Stimulated activated CD8-positive, alpha-beta memory T cell treated with anti-CD3 and anti-CD28 coated beads, Interleukin-7, amount 100 ng/mL, for 24 hours (primary cell): ENCODE data around the gene CSNK2B.

Experiments used
- DNase-seq: peaks from one replicate; pipeline ENCODE4 v3.0.0-alpha.2; 2020; ENCODE audit warnings: low read depth

The CSNK2B gene

DNA sequence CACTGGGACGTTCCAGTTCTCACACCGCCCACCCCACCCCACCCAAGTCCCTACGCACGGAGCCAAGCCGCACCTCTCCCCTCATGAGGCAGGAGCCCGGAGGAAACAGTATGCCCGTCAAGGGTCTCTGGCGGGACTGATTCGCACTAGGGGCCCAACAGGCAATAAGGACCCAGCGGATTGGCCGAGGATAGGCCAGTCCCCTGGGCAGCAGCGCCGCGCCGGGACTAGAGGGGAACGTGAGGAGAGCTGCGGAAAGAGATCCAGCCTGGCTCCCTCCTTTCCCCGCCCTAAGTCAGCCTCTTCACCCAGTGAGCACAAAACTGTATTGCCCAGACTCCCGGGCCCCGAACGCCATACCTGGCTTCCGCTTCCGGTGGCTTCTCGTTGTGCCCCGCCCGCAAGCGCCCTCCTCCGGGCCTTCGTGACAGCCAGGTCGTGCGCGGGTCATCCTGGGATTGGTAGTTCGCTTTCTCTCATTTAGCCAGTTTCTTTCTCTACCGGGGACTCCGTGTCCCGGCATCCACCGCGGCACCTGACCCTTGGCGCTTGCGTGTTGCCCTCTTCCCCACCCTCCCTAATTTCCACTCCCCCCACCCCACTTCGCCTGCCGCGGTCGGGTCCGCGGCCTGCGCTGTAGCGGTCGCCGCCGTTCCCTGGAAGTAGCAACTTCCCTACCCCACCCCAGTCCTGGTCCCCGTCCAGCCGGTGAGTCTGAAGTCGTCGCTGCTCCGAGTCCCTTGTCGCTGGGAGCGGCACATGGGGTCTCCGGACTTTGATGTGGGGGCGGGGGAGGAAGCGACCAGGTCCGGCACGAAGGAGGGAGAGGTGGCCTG, at the start of gene CSNK2B:
Gene CSNK2B, plus strand, starts transcription at position 580 of the 836 bp plus-strand sequence. CDS start 752 bp downstream, outside the sequence.
- DNase-seq = peak; percentile 95

DNA sequence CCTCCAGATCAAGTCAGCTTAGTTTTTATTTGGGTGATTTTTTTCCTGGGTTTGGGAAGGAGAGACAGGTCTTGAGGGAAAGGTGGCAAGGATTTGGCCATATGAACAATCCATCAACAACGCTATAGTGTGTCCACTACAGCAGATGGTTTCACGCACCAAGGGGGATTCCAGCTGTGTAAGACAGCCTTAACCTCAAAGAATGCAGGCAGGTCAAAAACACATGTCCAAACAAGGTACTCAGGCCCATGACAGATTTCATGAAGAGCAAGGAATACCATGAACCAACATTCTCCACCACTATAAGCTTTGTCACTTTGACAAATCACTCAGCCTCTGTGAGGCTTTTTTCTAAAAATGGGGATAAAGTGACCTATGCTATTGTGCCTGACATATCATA, 48.9 kb upstream of the CSNK2B start:
- no peak for DNase-seq

DNA sequence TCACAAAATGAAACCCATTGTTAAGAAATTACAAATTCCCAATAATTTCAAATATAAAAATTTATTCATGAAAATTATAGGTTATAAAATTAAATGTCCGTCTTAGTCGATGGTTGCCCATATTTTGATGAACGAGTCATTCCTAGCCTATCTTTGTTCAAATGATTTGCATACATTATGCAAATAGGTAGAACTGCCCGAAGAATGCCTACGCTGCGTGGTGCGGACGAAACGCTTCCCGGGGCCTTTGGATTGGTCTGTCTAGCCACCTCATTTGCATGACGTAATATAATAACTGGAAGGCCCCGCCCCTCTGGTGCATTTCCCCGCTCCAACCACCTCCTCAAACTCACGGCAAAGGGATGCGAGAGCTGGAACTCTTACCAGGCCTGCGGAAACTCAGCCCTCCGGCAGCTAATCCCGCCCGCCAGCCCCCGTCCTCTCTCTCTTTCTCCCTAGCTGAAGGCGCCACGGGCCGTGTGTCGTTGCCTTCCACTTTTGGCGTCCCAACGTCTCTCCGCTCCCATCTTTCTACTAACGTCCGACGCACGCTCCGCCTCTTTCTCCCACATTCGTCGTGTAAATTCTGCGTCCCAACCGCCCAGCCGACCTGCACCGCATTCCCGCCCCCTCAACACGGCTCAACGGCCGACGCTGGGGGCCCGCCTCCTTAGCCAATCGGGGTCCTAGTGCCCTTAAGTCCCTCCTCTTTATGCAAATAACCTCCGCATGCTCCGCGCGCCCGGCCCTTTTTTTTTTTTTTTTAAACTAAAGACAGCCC, 45.9 kb upstream of the CSNK2B start:
- DNase-seq = peak; percentile 90

- DNase-seq = no peak
Observed at GRCh38 chr6:31620586-31621319, 45.1 kb upstream of the CSNK2B start, which contains the start of gene PRRC2A. PRRC2A (plus strand) TSS chr6:31620715; CDS start chr6:31622790, 2,075 bp downstream.

DNA sequence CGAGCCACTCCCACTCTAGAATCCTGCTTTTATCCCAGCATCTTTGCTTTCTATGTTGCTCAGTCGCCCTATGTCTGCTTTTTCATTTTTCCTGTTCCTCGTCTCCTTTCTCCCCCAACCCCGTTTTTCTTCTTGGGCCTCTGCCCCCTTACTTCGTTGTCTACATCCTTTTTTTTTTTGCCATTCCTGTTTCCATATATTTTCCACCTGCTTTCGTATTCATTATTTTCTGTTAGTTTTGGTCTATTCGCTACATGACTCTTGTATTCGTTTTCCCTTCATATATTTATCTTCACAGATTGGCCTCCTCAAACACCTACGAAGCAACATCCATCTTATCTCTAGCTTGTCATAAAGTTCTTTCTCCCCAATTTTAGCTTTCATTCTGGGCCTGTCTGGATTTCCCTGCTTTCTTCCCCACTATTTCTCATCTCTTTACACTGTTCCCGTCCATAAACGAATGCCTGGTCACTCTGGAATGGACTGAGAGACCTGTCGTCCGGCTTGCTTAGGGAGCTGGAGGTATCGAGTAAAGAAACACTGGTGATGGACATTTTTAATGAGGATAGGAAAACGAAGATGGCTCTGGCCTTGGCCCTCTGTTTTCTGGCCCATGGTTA, 44.5 kb upstream of the CSNK2B start:
- no peak for DNase-seq

DNA sequence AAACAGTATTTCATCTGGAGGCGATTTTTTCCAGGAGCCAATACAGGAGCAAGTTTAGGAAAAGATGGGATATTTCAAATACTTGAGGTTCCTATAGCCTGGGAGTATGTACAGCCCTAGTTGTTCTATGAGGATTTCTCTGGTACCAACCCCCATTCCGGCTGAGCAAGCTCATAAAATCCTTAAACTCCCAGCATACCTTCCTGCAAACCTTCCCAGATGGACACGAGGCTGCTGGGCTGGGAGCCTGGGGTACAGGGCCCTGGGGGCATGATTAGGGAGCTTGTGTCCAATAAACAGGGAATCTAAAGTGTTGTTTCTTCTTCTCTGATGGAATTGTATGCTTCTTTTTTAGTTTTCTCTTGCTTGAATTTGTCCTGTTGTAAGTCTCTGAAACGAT, 43.9 kb upstream of the CSNK2B start:
- DNase-seq = no peak

- DNase-seq = no peak
Observed at GRCh38 chr6:31622684-31623091, 43.2 kb upstream of the CSNK2B start.

DNA sequence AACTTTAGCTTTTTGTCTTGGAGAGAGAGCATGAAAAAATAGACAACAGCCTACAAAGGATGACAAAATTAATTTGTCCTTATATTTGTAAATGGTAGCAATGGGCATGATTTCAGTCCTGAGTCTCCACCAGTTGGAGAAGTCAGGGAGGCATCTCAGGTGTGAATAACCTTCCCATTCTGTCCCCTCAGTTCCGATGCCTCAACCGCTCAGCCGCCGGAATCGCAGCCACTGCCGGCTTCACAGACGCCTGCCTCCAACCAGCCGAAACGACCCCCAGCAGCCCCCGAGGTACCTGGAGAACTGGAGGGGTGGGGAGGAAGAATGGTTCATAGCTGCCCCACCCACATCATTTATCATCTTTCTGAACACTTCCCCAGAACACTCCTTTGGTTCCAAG, 41.8 kb upstream of the CSNK2B start:
- DNase-seq = no peak

GRCh38 chr6:31626952-31627351, 38.9 kb upstream of the CSNK2B start:
- DNase-seq = no peak

DNA sequence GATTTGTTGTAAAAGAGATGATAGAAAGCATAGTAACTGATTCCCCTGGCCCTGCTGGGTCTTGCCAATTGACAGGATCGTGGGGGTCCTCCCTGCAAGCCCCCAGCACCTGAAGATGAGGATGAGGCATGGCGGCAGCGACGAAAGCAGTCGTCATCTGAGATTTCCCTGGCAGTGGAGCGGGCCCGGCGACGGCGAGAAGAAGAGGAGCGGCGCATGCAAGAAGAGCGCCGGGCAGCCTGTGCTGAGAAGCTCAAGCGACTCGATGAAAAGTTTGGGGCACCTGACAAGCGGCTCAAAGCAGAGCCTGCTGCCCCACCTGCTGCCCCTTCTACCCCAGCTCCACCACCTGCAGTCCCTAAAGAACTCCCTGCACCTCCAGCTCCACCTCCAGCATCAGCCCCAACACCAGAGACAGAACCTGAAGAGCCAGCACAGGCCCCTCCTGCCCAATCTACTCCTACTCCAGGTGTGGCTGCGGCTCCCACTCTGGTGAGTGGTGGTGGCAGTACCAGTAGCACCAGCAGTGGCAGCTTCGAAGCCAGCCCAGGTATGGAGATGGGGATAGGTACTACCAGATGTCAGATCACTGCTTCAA, 38.1 kb upstream of the CSNK2B start:
- no peak for DNase-seq

DNA sequence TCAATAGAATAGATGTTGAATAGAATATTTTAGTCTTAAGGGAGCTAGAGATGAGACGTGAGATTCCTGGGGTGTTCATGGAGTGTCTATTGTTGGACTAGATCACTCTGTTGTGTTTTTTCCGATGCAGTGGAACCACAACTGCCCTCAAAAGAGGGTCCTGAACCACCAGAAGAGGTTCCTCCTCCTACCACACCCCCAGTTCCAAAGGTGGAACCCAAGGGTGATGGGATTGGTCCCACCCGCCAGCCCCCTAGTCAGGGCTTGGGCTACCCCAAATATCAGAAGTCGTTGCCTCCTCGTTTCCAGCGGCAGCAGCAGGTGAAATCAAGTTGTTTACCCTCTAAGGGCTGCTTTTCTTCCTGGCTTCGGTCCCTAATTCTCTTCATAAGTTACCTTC, 36.9 kb upstream of the CSNK2B start:
- no peak for DNase-seq

GRCh38 chr6:31630177-31630934, 35.5 kb upstream of the CSNK2B start:
- no peak for DNase-seq

- no peak for DNase-seq
Observed at GRCh38 chr6:31631209-31631608, 34.7 kb upstream of the CSNK2B start.

GRCh38 chr6:31631681-31632278, 34.1 kb upstream of the CSNK2B start:
- no peak for DNase-seq

- no peak for DNase-seq
Observed at GRCh38 chr6:31632279-31632946, 33.5 kb upstream of the CSNK2B start.

GRCh38 chr6:31633447-31633846, 32.4 kb upstream of the CSNK2B start:
- DNase-seq = no peak

DNA sequence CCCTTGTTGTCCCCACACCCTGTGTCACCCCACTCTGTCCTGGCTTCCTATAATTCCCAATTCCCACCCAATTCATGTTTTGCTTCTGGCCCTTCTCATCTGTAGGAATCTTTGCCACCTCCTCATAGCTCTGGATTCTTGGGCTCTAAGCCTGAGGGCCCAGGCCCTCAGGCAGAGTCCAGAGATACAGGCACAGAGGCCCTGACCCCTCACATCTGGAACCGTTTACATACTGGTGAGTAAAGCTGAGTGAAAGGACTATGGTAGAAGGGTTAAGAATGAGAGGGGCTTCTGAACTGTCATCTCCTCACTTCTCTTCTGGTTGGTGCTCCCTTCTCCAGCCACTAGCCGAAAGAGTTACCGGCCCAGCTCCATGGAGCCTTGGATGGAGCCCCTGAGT, 31.7 kb upstream of the CSNK2B start:
- no peak for DNase-seq

DNA sequence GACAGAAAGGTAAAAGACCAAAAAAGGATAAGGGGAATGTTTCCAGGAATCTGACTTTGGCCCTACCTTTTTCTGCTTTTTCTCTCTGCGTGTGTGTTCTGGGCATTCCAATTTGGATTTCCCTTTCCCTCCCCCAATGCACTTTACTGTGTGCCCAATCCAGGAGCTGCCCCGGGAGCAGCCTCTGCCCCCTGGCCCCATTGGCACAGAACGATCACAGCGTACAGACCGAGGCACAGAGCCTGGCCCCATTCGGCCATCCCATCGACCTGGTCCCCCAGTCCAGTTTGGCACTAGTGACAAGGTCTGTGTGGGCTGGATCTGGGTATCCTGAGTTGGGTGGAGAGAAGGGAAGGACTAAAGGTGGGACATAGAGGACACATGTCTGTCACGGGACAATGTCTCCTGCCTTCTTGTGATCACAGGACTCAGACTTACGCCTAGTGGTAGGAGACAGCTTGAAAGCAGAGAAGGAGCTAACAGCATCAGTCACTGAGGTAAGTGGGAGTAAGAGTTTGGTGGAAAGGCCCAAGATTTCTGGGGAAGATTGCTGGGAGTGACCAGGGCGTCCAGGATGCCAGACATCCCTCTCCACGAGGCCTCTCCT, 30.8 kb upstream of the CSNK2B start:
- no peak for DNase-seq
